GM12878 (cell line): ENCODE results near the gene CEBPG. TPM values are rescaled to one million over a fixed set of nuclear protein-coding genes. Genes with fewer than 3 reads are reported as not detected.

Source experiments
- ATAC-seq: fragments of 200-7000 bp; cut with Tn5 transposase; 3 replicates; pipeline ENCODE4 v1.9.1; 2020; ENCODE audit warnings: mild to moderate bottlenecking, moderate library complexity
- BruUV-seq: library from RNA; stranded (reverse); fragments of 400-500 nt; replicated peaks from 2 replicates; lab custom pipeline; 2021; lab: Mats Ljungman, UMichigan
- CTCF ChIA-PET: fragments of 300-600 bp; sonication (Branson Sonifier 250); formaldehyde crosslinking; extraction: SDS; loops from one replicate; lab custom pipeline; 2021; ENCODE audit warnings: inconsistent platforms; lab: Yijun Ruan, JAX
- POLR2A ChIA-PET: fragments of 350-600 bp; formaldehyde crosslinking; extraction: SDS; loops from one replicate; lab custom pipeline; 2021; ENCODE audit warnings: inconsistent platforms; lab: Charles Lee
- RAD21 ChIA-PET: fragments of 300-600 bp; sonication (Branson Sonifier 250); formaldehyde crosslinking; loops from one replicate; lab custom pipeline; 2023; ENCODE audit warnings: antibody characterized with exemption; ENCODE audit not compliant: unreplicated experiment; lab: Charles Lee
- SMC1A ChIA-PET: fragments of 300-600 bp; sonication (Branson Sonifier 250); formaldehyde crosslinking; loops from one replicate; lab custom pipeline; 2023; ENCODE audit not compliant: unreplicated experiment, uncharacterized antibody; lab: Charles Lee
- DNase-seq: peaks from one replicate; pipeline ENCODE4 v3.0.0-alpha.2; 2011; ENCODE audit warnings: low read depth, low spot score
- FAIRE-seq: peaks from 3 replicates; lab custom pipeline; 2011; peaks lifted over from hg19 to GRCh38; lab: Jason Lieb, UNC
- H2AFZ ChIP-seq: 2 replicates; pipeline ENCODE4 v1.6.0; 2011; ENCODE audit warnings: low read depth, low read length, control low read depth; ENCODE audit not compliant: control insufficient read depth
- H3K27ac ChIP-seq: 2 replicates; pipeline ENCODE4 v1.5.1; 2011; ENCODE audit warnings: control low read depth; ENCODE audit not compliant: control insufficient read depth, insufficient read depth
- H3K27me3 ChIP-seq, 2 experiments: replicated peaks in 1 of 2; 2 replicates each; pipeline versions ENCODE4 v1.6.0 to v1.6.1; 2011; ENCODE audit warnings: low read length in 1 of 2; ENCODE audit not compliant: control insufficient read depth in 2 of 2, insufficient read depth in 2 of 2
- H3K36me3 ChIP-seq, 2 experiments: 2 replicates each; pipeline ENCODE4 v1.5.1; 2011; ENCODE audit warnings: low read length in 1 of 2; ENCODE audit not compliant: control insufficient read depth in 2 of 2, insufficient read depth in 2 of 2
- H3K4me1 ChIP-seq: 2 replicates; pipeline ENCODE4 v1.6.1; 2011; ENCODE audit warnings: mild to moderate bottlenecking, low read length, moderate library complexity, mixed read lengths; ENCODE audit not compliant: control insufficient read depth, insufficient read depth
- H3K4me2 ChIP-seq: 2 replicates; pipeline ENCODE4 v1.6.0; 2011; ENCODE audit warnings: control low read depth; ENCODE audit not compliant: control insufficient read depth, insufficient read depth
- H3K4me3 ChIP-seq: fragments of 200-600 bp; sonication (generic); 2 replicates; pipeline ENCODE4 v1.5.1; 2016
- H3K79me2 ChIP-seq: 2 replicates; pipeline ENCODE4 v1.6.0; 2011; ENCODE audit warnings: low read length; ENCODE audit not compliant: control insufficient read depth, insufficient read depth
- H3K9ac ChIP-seq: 2 replicates; pipeline ENCODE4 v1.8.0; 2011; ENCODE audit warnings: low read length, control low read depth, mixed read lengths; ENCODE audit not compliant: control insufficient read depth, insufficient read depth
- H3K9me3 ChIP-seq: replicated peaks from 3 replicates; pipeline ENCODE4 v1.5.1; 2011; ENCODE audit warnings: mild to moderate bottlenecking, low read length; ENCODE audit not compliant: control insufficient read depth, insufficient read depth
- H4K20me1 ChIP-seq: 2 replicates; pipeline ENCODE4 v1.6.0; 2011; ENCODE audit not compliant: control insufficient read depth, insufficient read depth
- BHLHE40 ChIP-seq, 2 experiments: fragments of 450-650 bp in 1 of 2; IDR thresholded peaks; 2 replicates each; pipeline ENCODE4 v1.6.1; 2011 to 2017; ENCODE audit warnings: low read depth in 2 of 2, borderline replicate concordance in 1 of 2, improper control_type of control experiment in 1 of 2, low read length in 1 of 2, mild to moderate bottlenecking in 1 of 2
- BMI1 ChIP-seq: fragments of 450-650 bp; IDR thresholded peaks from 2 replicates; pipeline ENCODE4 v1.6.1; 2016; ENCODE audit warnings: mild to moderate bottlenecking, moderate library complexity, borderline replicate concordance
- CREB1 ChIP-seq: IDR thresholded peaks from 2 replicates; pipeline ENCODE4 v1.6.1; 2012; ENCODE audit warnings: low read depth, mild to moderate bottlenecking, inconsistent platforms
- IKZF2 ChIP-seq, 2 experiments: fragments of 450-650 bp; IDR thresholded peaks; 2 replicates each; pipeline ENCODE4 v1.6.1; 2017; ENCODE audit warnings: mild to moderate bottlenecking in 2 of 2, moderate library complexity in 2 of 2
- KLF5 ChIP-seq: fragments of 450-650 bp; IDR thresholded peaks from 2 replicates; pipeline ENCODE4 v1.6.1; 2014; ENCODE audit warnings: mild to moderate bottlenecking; ENCODE audit not compliant: partially characterized antibody
- MEF2A ChIP-seq: IDR thresholded peaks from 2 replicates; pipeline ENCODE4 v1.6.1; 2011; ENCODE audit warnings: low read depth, mild to moderate bottlenecking, low read length, moderate library complexity; ENCODE audit not compliant: insufficient read depth
- SMAD5 ChIP-seq: IDR thresholded peaks from 2 replicates; pipeline ENCODE4 v1.6.1; 2016; ENCODE audit warnings: antibody characterized with exemption, low read depth
- STAT3 ChIP-seq: IDR thresholded peaks from 2 replicates; pipeline ENCODE4 v1.6.1; 2011; ENCODE audit warnings: low read depth, low read length, improper control_type of control experiment
- TBL1XR1 ChIP-seq: IDR thresholded peaks from 2 replicates; pipeline ENCODE4 v1.6.1; 2012; ENCODE audit warnings: low read depth, low read length, improper control_type of control experiment
- whole genome bisulfite sequencing: methylation state at CpG from one replicate; pipeline ENCODE4 v1.1.6; 2016; ENCODE audit warnings: low lambda C conversion rate; ENCODE audit not compliant: insufficient replicate concordance, insufficient coverage; ENCODE audit errors: missing lambda C conversion rate; 5-methylcytosine and 5-hydroxymethylcytosine counted together
- in situ Hi-C: fragments of 300-500 bp; cut with MboI; formaldehyde crosslinking; loops from 9 replicates; pipeline ENCODE4 v1.14.3; 2018; ENCODE audit warnings: mixed read lengths
- intact Hi-C: fragments of 100-400 bp; cut with micrococcal nuclease; formaldehyde crosslinking; loops from one replicate; pipeline ENCODE4 v1.14.2; 2022; ENCODE audit not compliant: unreplicated experiment
- polyA plus RNA-seq, 11 experiments: library from polyadenylated mRNA; depleted of rRNA in 4 of 11; unstranded in 6 of 11; stranded (reverse) in 5 of 11; fragments of >200 nt; fragmentation: Nextera tagmentation in 4 of 11; fragmentation: Illumina TruSeq in 1 of 11; extraction: Ambion mirVana in 4 of 11; extraction: Trizol in 1 of 11; gene quantifications; 1 replicate in 1 of 11; 2 replicates in 10 of 11; pipeline versions ENCODE4 v1.2.1 to v1.2.3, GENCODE V29; 2011 to 2016; ENCODE audit warnings: inconsistent platforms in 2 of 11, missing spikeins in 2 of 11, low read depth in 1 of 11
- total RNA-seq, 4 experiments: library from RNA; depleted of rRNA in 3 of 4; stranded (reverse); fragments of >200 nt in 3 of 4; fragmentation: Illumina TruSeq in 1 of 4; extraction: Trizol in 1 of 4; gene quantifications; 2 replicates each; pipeline versions ENCODE4 v1.2.1 to v1.2.3, GENCODE V29; 2013 to 2021
- TF ChIP-seq, protein P1 (sequence below): fragments of 450-650 bp; IDR thresholded peaks from 2 replicates; pipeline ENCODE4 v1.6.1; 2016; ENCODE audit warnings: mild to moderate bottlenecking
- TF ChIP-seq, protein P2 (sequence below): IDR thresholded peaks from 2 replicates; pipeline ENCODE4 v1.6.1; 2011; ENCODE audit warnings: low read depth, mild to moderate bottlenecking, low read length, moderate library complexity, borderline replicate concordance; ENCODE audit errors: extremely low read depth

The CEBPG gene
- total and polyA plus RNA-seq, 10 of the 15 experiments (the other 5 are each of a cell fraction or from before 2014, with no cell fraction given) = 5.2 to 22.4 (median 20.0) TPM

- Histone ChIP-seq H2AFZ (no peak overlapping the region), H3K27me3 (no peaks in the 10 kb centered on the region), H3K9ac (no peak overlapping the region), H4K20me1 (no peaks in the 10 kb centered on the region), H3K4me1 (no peaks in the 10 kb centered on the region), H3K4me3 (no peak overlapping the region), H3K36me3 (peaks cover 4 to 7% of the 10 kb centered on the region in 2 experiments; a peak in 2 of 4 replicates), H3K9me3 (no peaks in the 10 kb centered on the region), H3K79me2 (peaks cover 5% of the 10 kb centered on the region; the same call in 1 of the 2 replicates), H3K27ac (no peak overlapping the region), H3K4me2 (no peak overlapping the region)
- no peak for ATAC-seq
- no peak for TF ChIP-seq MEF2A
- TF ChIP-seq, protein P1, sequence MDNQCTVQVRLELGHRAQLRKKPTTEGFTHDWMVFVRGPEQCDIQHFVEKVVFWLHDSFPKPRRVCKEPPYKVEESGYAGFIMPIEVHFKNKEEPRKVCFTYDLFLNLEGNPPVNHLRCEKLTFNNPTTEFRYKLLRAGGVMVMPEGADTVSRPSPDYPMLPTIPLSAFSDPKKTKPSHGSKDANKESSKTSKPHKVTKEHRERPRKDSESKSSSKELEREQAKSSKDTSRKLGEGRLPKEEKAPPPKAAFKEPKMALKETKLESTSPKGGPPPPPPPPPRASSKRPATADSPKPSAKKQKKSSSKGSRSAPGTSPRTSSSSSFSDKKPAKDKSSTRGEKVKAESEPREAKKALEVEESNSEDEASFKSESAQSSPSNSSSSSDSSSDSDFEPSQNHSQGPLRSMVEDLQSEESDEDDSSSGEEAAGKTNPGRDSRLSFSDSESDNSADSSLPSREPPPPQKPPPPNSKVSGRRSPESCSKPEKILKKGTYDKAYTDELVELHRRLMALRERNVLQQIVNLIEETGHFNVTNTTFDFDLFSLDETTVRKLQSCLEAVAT = no peak
- TF ChIP-seq IKZF2 (IDR thresholded peaks at IDR 0.05) = no peak
- no peak for TF ChIP-seq SMAD5
- no peak for TF ChIP-seq STAT3
- no peak for TF ChIP-seq TBL1XR1
- TF ChIP-seq KLF5 = no peak
- TF ChIP-seq, protein P2, sequence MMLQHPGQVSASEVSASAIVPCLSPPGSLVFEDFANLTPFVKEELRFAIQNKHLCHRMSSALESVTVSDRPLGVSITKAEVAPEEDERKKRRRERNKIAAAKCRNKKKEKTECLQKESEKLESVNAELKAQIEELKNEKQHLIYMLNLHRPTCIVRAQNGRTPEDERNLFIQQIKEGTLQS = no peak
- TF ChIP-seq CREB1 = no peak
- no peak for TF ChIP-seq BMI1
- no peak for TF ChIP-seq BHLHE40 (IDR thresholded peaks at IDR 0.05; ENCODE audit: borderline replicate concordance in 1 of 2, low read depth in 2 of 2, low read length in 1 of 2)
- no peak for DNase-seq
- ChIA-PET POLR2A (no interaction called here), RAD21 (no interaction called here), SMC1A (interaction anchor here (1.0 kb wide), 1 partner anchor 9 kb away, joined by 3 read pairs; no protein-coding TSS in a partner anchor), CTCF (no interaction called here)
- 87% methylated on average over 6 of the region's 6 CpGs for WGBS
- no TSS peak for BruUV-seq
- intact Hi-C loops = no loop called here
- in situ Hi-C loops = no loop called here
- no peak for FAIRE-seq
Measured at GRCh38 chr19:33385956-33386355, 12.4 kb downstream of the CEBPG start.
